Measurements from ENCODE around the gene SCG5.

DNA sequence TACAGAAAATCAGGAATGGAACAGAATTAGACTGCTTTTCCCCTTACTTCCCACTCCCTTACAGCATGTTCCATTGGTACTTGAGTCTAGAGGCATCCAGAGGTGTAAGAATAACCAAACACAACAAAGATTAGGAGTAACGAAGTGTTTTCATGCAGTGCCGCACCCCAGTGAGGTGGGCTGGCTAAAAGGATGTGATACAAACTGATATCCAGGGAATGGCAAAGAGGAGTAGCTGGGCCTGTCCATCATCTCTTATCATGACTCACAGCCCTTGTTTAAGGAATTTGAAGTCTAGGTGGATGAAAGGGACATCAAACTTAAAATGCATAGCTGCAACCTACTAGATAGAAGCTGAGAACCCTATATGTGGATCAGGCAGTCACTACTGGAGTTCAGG is 16.4 kb downstream of the SCG5 start:
- TF ChIP-seq EP300 (IDR thresholded peaks at IDR 0.05; ENCODE audit: borderline replicate concordance) (no peak), EGR1 (IDR thresholded peaks at IDR 0.05) (no peak)
